SK-N-MC (cell line): ENCODE measurements around the gene VAT1L.

Source experiments
- DNase-seq: peaks from one replicate; pipeline ENCODE4 v3.0.0-alpha.2; 2011; ENCODE audit warnings: low read depth, low spot score
- H3K27ac ChIP-seq: fragments of 200-600 bp; sonication (generic); 2 replicates; pipeline ENCODE4 v1.5.1; 2016; ENCODE audit warnings: mixed run types
- H3K36me3 ChIP-seq: fragments of 200-600 bp; sonication (generic); 2 replicates; pipeline ENCODE4 v1.6.1; 2017; ENCODE audit warnings: antibody characterized with exemption, low read length, mixed read lengths; ENCODE audit not compliant: insufficient read depth
- H3K4me3 ChIP-seq: fragments of 200-600 bp; sonication (generic); 2 replicates; pipeline ENCODE4 v1.5.1; 2016
- H3K9ac ChIP-seq: fragments of 200-600 bp; sonication (generic); 2 replicates; pipeline ENCODE4 v1.8.0; 2017; ENCODE audit warnings: mixed run types, mixed read lengths; ENCODE audit not compliant: insufficient read length
- H3K9me3 ChIP-seq: fragments of 200-600 bp; sonication (generic); 2 replicates; pipeline ENCODE4 v1.6.1; 2017; ENCODE audit warnings: low read depth, mild to moderate bottlenecking, antibody characterized with exemption, low read length, moderate library complexity, mixed read lengths
- EZH2 ChIP-seq: fragments of 200-600 bp; sonication (generic); IDR thresholded peaks from one replicate; pipeline ENCODE4 v1.6.1; 2017; ENCODE audit warnings: antibody characterized with exemption
- FOXP2 ChIP-seq: optimal IDR thresholded peaks from 2 replicates; pipeline ENCODE3; 2011; ENCODE audit warnings: mild to moderate bottlenecking, moderate library complexity; ENCODE audit not compliant: insufficient read depth; ENCODE audit errors: extremely low read length, control extremely low read depth
- POLR2AphosphoS5 ChIP-seq: IDR thresholded peaks from 2 replicates; pipeline ENCODE4 v1.6.1; 2012; ENCODE audit warnings: mild to moderate bottlenecking, low read depth, low read length, borderline replicate concordance

Gene VAT1L, protein sequence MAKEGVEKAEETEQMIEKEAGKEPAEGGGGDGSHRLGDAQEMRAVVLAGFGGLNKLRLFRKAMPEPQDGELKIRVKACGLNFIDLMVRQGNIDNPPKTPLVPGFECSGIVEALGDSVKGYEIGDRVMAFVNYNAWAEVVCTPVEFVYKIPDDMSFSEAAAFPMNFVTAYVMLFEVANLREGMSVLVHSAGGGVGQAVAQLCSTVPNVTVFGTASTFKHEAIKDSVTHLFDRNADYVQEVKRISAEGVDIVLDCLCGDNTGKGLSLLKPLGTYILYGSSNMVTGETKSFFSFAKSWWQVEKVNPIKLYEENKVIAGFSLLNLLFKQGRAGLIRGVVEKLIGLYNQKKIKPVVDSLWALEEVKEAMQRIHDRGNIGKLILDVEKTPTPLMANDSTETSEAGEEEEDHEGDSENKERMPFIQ

GRCh38 chr16:77788181-77789084, at the start of gene VAT1L:
Gene VAT1L (plus strand): TSS chr16:77788564. CDS start chr16:77788683, 119 bp downstream.
- H3K9me3 ChIP-seq = no peaks in the 10 kb centered on the region
- H3K27ac ChIP-seq = no peak within 1 kb of the TSS
- TF ChIP-seq POLR2AphosphoS5 (no peak), EZH2 (no peak), FOXP2 (no peak)
- no peaks in the 10 kb centered on the region for H3K36me3 ChIP-seq
- no peak within 1 kb of the TSS for H3K4me3 ChIP-seq
- DNase-seq = no peak
- H3K9ac ChIP-seq = no peak within 1 kb of the TSS

DNA sequence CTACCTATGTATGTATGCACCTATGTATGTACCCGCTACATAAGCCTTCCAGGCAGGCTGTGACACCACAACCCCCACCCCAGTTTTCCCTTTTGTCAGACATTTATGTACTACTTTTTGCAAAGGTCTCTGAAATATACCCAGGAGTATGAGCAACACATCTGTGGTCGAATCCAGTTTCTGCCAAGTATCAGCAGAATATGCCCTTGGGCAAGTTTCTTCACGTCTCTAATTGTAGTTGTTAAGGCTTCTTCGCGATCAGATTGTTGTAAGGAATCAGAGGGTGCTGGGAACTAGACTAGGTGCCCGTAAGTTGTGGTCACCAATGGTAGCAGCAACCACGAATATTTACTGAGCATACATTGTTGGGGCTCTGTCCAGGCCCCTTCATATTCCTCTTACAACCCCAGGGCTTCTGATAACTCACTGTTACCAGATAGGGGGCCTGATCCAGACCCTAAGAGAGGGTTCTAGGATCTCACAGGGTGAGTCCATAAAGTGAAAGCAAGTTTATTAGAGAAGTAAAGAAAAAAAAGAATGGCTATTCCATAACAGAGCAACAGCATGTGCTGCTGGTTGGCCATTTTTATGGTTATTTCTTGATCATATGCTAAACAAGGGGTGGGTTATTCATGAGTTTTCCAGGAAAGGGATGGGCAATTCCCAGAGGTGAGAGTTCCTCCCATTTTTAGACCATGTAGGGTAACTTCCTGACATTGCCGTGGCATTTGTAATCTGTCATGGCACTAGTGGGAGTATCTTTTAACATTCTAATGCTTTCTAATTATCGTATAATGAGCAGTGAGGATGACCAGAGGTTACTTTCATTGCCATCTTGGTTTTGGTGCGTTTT, 49.4 kb upstream of the VAT1L start:
- no peak for DNase-seq
- no peak for TF ChIP-seq POLR2AphosphoS5
- no peaks in the 10 kb centered on the region for H3K36me3 ChIP-seq
- H3K9me3 ChIP-seq = no peaks in the 10 kb centered on the region
- no peak overlapping the region for H3K9ac ChIP-seq
- H3K4me3 ChIP-seq = no peak overlapping the region
- no peak overlapping the region for H3K27ac ChIP-seq

DNA sequence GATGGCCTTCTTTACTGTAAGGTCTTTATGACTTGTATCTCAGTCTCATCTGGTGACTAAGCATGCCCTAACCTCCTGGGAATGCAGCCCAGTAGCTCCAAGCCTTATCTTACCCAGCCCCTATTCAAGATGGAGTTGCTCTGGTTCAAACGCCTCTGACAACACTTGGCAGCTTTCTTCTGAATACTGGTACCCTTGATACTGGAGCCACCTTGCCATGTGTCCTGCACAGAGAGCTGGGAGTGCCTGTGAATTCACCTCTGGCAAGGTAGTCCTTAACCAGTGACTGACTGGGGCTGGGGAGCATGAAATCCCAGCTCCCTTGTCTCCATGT, 48.8 kb upstream of the VAT1L start:
- no peak overlapping the region for H3K27ac ChIP-seq
- DNase-seq = no peak
- H3K9ac ChIP-seq = no peak overlapping the region
- TF ChIP-seq EZH2 (no peak), POLR2AphosphoS5 (no peak), FOXP2 (no peak)
- H3K9me3 ChIP-seq = no peaks in the 10 kb centered on the region
- H3K4me3 ChIP-seq = no peak overlapping the region
- no peaks in the 10 kb centered on the region for H3K36me3 ChIP-seq

- H3K9me3 ChIP-seq = no peaks in the 10 kb centered on the region
- H3K36me3 ChIP-seq = no peaks in the 10 kb centered on the region
- no peak overlapping the region for H3K4me3 ChIP-seq
- no peak for DNase-seq
- H3K9ac ChIP-seq = no peak overlapping the region
- no peak overlapping the region for H3K27ac ChIP-seq
- TF ChIP-seq FOXP2 = no peak
- TF ChIP-seq EZH2 = no peak
- TF ChIP-seq POLR2AphosphoS5 = no peak
These were observed 44.2 kb upstream of the VAT1L start for GRCh38 chr16:77744141-77744540.

- Histone ChIP-seq H3K36me3 (no peaks in the 10 kb centered on the region), H3K9me3 (no peaks in the 10 kb centered on the region), H3K9ac (no peak overlapping the region), H3K4me3 (no peak overlapping the region), H3K27ac (no peak overlapping the region)
- TF ChIP-seq EZH2 = no peak
- no peak for TF ChIP-seq POLR2AphosphoS5
- TF ChIP-seq FOXP2 = no peak
- no peak for DNase-seq
These were observed 42.4 kb upstream of the VAT1L start for GRCh38 chr16:77745972-77746371.

DNA sequence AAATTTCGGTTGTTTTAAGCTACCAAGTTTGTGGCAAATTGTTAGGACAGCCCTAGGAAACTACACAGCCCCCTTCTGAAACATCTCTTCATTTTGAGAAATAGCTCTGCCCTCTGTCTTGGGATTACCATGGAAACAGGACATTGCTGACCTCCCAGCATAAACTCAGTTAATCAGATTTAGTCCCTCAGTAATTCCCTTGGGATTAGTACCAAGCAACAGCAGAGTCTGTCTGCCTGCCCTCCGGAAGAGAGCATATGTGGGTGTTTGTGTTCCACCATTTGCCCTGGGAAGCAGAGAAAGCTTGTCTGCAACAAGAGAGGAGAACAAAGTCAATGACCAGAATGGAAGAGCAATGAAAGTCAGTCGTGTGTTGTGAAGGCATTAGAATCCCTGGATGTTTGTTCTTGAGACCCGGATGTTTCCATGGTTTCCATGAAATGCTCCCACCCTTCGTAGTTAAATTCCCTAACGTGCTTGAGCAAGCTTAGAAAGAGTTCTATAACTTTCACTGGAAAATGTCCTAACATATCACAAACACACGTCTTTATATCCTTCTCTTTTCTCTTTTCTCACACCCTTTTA, 39.9 kb upstream of the VAT1L start:
- Histone ChIP-seq H3K36me3 (no peaks in the 10 kb centered on the region), H3K9me3 (no peaks in the 10 kb centered on the region), H3K4me3 (no peak overlapping the region), H3K9ac (no peak overlapping the region), H3K27ac (no peak overlapping the region)
- no peak for TF ChIP-seq FOXP2
- TF ChIP-seq POLR2AphosphoS5 = no peak
- TF ChIP-seq EZH2 = no peak
- DNase-seq = no peak

DNA sequence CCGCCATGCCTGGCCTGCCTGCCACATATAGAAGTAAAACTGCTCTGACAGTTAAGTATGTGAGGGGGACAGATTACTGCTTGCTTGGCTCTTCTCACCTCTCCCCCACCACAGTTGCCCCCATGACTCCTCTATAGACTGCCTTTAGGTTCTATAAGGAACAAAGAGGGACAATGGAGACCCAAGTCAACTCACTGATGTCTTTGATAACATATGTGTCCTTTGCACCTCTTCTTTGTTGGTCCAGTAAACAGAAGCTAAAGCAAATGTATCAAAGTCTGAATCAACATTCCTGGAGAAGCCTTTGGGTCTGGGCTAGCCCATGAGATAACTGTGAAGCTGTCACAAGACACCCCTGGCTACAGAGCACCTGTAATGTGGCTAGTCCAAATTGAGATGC, 38.9 kb upstream of the VAT1L start:
- H3K9ac ChIP-seq = no peak overlapping the region
- no peaks in the 10 kb centered on the region for H3K36me3 ChIP-seq
- H3K4me3 ChIP-seq = no peak overlapping the region
- no peak overlapping the region for H3K27ac ChIP-seq
- DNase-seq = no peak
- no peaks in the 10 kb centered on the region for H3K9me3 ChIP-seq
- TF ChIP-seq POLR2AphosphoS5 (no peak), EZH2 (no peak), FOXP2 (no peak)

DNA sequence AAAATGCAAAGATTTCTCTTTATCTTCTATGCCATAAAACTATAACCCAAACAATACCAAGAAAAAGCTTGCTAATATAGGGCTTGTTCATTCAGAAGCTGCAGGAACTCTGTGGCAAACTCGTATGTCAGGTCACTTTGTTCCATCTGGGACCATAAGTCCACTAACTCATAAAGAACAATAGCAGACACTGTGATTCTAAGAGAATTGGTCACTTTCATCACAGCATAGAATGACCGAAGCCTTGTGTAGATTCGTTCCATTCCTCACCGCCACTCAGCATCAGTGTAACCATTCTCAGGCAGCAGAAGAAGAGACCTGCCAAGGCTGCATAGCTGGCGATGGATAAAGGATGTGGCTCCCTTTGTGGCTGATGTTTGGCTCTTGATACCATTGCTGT, 30.3 kb upstream of the VAT1L start:
- no peak for TF ChIP-seq POLR2AphosphoS5
- TF ChIP-seq EZH2 = no peak
- TF ChIP-seq FOXP2 = no peak
- no peaks in the 10 kb centered on the region for H3K36me3 ChIP-seq
- no peak for DNase-seq
- H3K9ac ChIP-seq = no peak overlapping the region
- H3K4me3 ChIP-seq = no peak overlapping the region
- no peak overlapping the region for H3K27ac ChIP-seq
- no peaks in the 10 kb centered on the region for H3K9me3 ChIP-seq
